HFFc6 (cell line): Measurements from ENCODE around the gene PLAAT3. TPM values are rescaled to one million over a fixed set of nuclear protein-coding genes. Genes with fewer than 3 reads are reported as not detected.
"Not testable (repeated sequence)": the region's sequence is repeated elsewhere in the genome, so short reads cannot be mapped to it uniquely, and the experiment has no call there.

Experiments
- DNase-seq: peaks from one replicate; pipeline ENCODE4 v3.0.0-alpha.2; 2018
- H3K27ac Mint-ChIP-seq: 2 replicates; pipeline ENCODE4 v1.8.0; 2020; ENCODE audit warnings: mild to moderate bottlenecking, mixed read lengths
- H3K27me3 Mint-ChIP-seq: 2 replicates; pipeline ENCODE4 v1.8.0; 2021; ENCODE audit warnings: mild to moderate bottlenecking, moderate library complexity, mixed read lengths; ENCODE audit not compliant: insufficient read depth
- H3K36me3 Mint-ChIP-seq: 2 replicates; pipeline ENCODE4 v1.8.0; 2021; ENCODE audit warnings: low read depth, mixed read lengths
- H3K4me1 Mint-ChIP-seq: 2 replicates; pipeline ENCODE4 v1.8.0; 2020; ENCODE audit warnings: low read depth, mixed read lengths
- H3K4me3 Mint-ChIP-seq: 2 replicates; pipeline ENCODE4 v1.8.0; 2020; ENCODE audit warnings: mild to moderate bottlenecking, moderate library complexity, mixed read lengths
- H3K9me3 Mint-ChIP-seq: 2 replicates; pipeline ENCODE4 v1.8.0; 2020; ENCODE audit warnings: mild to moderate bottlenecking, mixed read lengths
- total RNA-seq, 6 experiments: library from RNA; stranded (reverse); fragmentation: NEBNext Ultra II Directional; extraction: Animal tissue kit (Norgen Biotek cat#: 25700); gene quantifications; 2 replicates in 1 of 6; 3 replicates in 5 of 6; pipeline ENCODE4 v1.2.3, GENCODE V29; 2021
- TF ChIP-seq, protein P1 (sequence below): fragments of 200-600 bp; sonication (generic); IDR thresholded peaks from 2 replicates; pipeline ENCODE4 v1.5.0; 2021; ENCODE audit warnings: antibody characterized with exemption, mild to moderate bottlenecking

Gene PLAAT3
- total RNA-seq, 6 experiments from 2014 or later: 8.0 to 11.2 (median 8.6) TPM

DNA sequence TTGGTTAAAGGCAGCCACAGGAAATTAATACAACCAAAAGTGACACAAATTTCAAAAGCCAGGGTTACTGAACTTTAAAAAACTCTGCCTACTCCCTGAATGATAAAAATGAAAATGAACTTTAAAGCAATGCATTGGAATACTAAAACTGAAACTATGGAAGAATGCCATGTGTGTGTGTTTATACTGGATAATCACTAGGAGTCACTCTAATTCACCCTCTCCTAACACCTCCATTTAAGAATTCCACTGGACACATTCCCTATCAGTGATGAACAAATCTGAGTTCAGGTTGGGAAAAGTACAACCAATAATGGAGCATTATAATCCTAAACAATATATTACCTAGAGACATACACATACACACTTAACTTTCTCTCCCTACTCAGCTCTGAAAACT, 27.5 kb upstream of the PLAAT3 start:
- Mint-ChIP-seq H3K9me3 (no peaks in the 10 kb centered on the region), H3K27me3 (peaks cover 2% of the 10 kb centered on the region), H3K4me1 (peaks cover 15% of the 10 kb centered on the region), H3K27ac (peak overlapping the region; percentile 34), H3K4me3 (no peak overlapping the region), H3K36me3 (peaks cover 28% of the 10 kb centered on the region; the same call in 1 of the 2 replicates)
- TF ChIP-seq, protein P1, sequence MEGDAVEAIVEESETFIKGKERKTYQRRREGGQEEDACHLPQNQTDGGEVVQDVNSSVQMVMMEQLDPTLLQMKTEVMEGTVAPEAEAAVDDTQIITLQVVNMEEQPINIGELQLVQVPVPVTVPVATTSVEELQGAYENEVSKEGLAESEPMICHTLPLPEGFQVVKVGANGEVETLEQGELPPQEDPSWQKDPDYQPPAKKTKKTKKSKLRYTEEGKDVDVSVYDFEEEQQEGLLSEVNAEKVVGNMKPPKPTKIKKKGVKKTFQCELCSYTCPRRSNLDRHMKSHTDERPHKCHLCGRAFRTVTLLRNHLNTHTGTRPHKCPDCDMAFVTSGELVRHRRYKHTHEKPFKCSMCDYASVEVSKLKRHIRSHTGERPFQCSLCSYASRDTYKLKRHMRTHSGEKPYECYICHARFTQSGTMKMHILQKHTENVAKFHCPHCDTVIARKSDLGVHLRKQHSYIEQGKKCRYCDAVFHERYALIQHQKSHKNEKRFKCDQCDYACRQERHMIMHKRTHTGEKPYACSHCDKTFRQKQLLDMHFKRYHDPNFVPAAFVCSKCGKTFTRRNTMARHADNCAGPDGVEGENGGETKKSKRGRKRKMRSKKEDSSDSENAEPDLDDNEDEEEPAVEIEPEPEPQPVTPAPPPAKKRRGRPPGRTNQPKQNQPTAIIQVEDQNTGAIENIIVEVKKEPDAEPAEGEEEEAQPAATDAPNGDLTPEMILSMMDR: peak; percentile 30; the same call in 1 of the 2 replicates
- DNase-seq: peak; percentile 11

DNA sequence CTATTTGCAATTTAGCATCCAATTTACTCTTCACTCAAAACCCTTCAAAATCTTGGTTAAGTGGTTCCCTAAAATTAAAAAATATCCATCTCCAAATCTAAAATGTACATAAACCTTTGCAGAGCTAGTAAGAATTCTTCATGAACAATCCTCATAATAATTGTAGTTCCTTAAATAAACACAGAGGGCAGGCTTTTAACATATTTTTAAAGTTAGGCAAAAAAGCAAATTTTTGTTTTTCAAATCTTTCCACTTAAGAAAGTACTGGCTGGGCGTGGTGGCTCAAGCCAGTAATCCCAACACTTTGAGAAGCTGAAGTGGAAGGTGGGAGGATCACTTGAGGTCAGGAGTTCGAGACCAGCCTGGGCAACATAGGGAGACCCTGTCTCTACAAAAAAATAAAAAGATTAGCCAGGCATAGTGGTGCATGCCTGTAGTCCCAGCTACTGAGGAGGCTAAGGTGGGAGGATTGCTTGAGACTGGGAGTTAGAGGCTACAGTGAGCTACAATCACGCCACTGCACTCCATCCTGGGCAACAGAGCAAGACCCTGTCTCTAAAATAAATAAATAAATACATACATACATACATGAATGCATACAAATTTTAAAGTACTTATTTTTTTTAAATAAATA, 25.1 kb upstream of the PLAAT3 start:
- Mint-ChIP-seq H3K4me3 (no peak overlapping the region), H3K9me3 (no peaks in the 10 kb centered on the region), H3K4me1 (peaks cover 21% of the 10 kb centered on the region), H3K27me3 (no peaks in the 10 kb centered on the region; the same call in 1 of the 2 replicates), H3K36me3 (peaks cover 37% of the 10 kb centered on the region), H3K27ac (peak overlapping the region; percentile 41; the same call in 1 of the 2 replicates)
- TF ChIP-seq, protein P1: peak; percentile 74
- DNase-seq: peak; percentile 46

DNA sequence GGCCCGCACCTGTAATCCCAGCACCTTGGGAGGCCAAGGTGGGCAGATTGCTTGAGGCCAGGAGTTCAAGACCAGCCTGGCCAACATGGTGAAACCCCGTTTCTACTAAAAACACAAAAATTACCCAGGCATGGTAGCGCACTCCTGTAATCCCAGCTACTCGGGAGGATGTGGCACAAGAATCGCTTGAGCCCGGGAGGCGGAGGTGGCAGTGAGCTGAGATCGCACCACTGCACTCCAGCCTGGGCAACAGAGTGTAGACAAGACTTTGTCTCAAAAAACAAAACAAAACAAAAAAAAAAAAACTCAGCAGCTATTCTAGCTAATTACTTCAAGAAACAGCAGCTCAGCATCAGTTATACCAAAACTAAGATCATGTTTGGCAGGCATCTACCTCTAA, 24.2 kb upstream of the PLAAT3 start:
- H3K9me3 Mint-ChIP-seq, H3K4me3 Mint-ChIP-seq, H3K27ac Mint-ChIP-seq, DNase-seq, H3K27me3 Mint-ChIP-seq: not testable (repeated sequence)
- Mint-ChIP-seq H3K36me3 (peaks cover 35% of the 10 kb centered on the region), H3K4me1 (peaks cover 21% of the 10 kb centered on the region)

DNA sequence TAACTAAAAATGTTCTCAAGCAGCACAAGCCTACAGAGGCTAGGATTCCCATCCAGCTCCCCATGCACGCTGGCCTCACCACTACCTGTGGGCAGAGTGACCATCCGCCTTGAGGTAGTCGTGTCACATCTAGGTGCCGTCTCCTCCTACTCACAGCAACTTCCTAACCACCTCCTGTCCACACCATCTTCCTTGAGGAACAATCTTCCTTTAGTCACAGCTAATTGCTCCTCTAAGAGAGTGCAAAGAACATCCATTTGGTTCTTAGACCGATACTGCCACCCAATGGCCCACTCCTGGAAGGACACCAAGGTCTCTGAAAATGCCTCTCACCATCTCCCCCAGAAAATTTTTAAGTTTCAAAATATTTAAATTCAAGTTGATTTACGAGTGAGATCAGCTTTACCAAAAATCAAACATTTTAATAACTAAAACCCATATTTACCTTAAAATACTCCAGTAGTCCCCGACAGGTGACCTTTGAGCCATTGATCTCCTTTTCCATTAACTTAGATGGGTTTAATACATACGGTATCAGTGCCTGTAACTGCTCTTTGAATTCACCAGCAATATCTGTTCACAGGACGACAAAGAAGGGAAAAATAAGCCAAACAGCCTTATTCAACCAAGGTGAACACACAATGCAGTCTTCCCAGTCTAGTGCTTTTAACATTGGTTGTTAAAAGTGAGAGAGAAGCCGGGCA, 21.7 kb upstream of the PLAAT3 start:
- DNase-seq: peak; percentile 60
- H3K4me1 Mint-ChIP-seq: peaks cover 12% of the 10 kb centered on the region; the same call in 1 of the 2 replicates
- H3K36me3 Mint-ChIP-seq: peaks cover 29% of the 10 kb centered on the region
- no peaks in the 10 kb centered on the region; the same call in 1 of the 2 replicates for H3K27me3 Mint-ChIP-seq
- TF ChIP-seq, protein P1: peak; percentile 85
- peak overlapping the region; percentile 0; the same call in 1 of the 2 replicates for H3K27ac Mint-ChIP-seq
- no peak overlapping the region for H3K4me3 Mint-ChIP-seq
- H3K9me3 Mint-ChIP-seq: no peaks in the 10 kb centered on the region

DNA sequence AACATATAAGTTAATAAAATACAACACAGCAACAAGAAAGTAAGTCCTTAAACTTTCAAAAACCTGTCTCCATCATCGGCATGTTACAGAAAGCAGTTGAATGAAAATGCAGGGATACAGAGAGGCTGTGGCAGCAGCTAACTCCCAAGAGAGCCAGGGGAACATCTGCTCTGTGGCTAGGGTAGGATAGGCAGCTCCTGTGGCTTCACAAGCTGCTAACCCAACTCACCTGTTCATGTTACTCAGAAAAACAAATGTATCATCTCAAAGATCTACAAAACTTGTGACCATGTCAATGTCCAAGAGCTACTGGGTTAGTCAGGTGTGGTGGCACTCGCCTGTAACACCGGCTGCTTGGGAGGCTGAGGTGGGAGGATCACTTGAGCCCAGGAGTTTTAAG, 15.2 kb upstream of the PLAAT3 start:
- no peaks in the 10 kb centered on the region for H3K9me3 Mint-ChIP-seq
- no peak overlapping the region for H3K4me3 Mint-ChIP-seq
- H3K27me3 Mint-ChIP-seq: no peaks in the 10 kb centered on the region
- no peak overlapping the region for H3K27ac Mint-ChIP-seq
- peaks cover 27% of the 10 kb centered on the region for H3K36me3 Mint-ChIP-seq
- TF ChIP-seq, protein P1: no peak
- no peak for DNase-seq
- H3K4me1 Mint-ChIP-seq: no peaks in the 10 kb centered on the region
